ENCODE data around the gene NDUFB2.
"Not testable (repeated sequence)": the region's sequence is repeated elsewhere in the genome, so short reads cannot be mapped to it uniquely, and the experiment has no call there.

Gene NDUFB2

DNA sequence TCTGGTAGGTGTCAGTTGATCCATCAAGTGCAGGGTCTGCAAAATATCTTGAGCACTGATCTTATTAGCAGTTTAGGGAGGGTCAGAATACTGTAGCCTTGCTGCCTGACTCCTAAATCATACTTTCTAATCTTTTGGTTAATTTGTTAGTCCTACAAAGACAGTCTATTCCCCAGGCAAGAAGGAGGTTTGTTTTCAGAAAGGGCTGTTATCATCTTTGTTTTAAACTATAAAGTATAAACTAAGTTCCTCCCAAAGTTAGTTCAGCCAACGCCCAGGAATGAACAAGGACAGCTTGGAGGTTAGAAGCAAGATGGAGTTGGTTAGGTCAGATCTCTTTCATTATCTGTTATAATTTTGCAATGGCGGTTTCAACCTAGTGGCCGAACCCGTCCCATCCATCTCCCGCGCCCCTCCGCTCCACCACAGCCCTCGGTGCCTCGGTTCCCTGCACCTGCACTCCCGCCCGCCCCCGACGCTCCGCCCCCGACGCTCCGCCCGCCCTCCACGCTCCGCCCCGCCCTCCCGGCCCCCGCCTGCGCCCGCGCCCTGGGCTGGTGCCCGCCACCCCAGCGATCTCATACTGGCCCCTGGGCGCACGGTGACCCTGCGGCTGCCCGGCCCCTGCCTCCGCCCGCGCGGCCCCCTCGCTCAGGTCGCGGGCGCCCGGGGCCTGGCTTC lies 24.0 kb upstream of the NDUFB2 start, which contains the start of gene ADCK2:
ADCK2 (plus strand) TSS at position 564 of the 681 bp plus-strand sequence. CDS start 386 bp downstream, outside the sequence.
- in situ Hi-C loops (cut with HindIII; ENCODE audit: low sequenced_read_pairs): no loop called here

DNA sequence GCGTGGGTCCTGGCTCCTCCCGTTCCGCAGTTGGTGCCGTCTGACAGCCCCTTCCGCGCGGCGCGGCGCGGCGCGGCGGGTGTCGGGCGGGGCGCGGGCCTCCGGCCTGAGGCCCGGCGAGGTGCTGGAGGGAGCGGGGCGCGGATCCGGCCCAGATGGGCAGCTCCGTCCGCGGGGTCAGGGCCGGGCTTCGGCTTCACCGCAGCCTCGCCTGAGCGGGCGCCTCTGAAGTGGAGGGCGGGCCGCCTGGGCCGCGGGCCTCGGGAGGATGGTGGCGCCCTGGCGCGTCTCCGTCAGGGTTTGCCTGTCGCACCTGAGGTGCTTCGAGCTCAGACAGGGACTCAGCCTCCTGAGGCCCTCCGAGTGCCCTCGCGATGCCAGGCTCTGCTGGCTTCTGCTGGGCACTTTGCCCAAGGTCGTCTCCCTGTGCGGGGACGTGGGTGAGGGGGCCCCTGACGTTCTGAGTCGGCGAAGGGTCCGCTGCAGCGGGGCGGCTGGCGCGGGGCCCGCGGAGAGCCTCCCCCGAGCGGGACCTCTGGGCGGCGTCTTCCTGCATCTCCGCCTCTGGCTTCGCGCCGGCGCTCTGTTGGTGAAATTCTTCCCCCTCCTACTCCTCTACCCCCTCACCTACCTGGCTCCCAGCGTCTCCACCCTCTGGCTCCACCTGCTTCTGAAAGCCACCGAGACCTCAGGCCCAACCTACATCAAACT lies 23.3 kb upstream of the NDUFB2 start:
- in situ Hi-C loops (cut with HindIII; ENCODE audit: low sequenced_read_pairs): no loop called here

DNA sequence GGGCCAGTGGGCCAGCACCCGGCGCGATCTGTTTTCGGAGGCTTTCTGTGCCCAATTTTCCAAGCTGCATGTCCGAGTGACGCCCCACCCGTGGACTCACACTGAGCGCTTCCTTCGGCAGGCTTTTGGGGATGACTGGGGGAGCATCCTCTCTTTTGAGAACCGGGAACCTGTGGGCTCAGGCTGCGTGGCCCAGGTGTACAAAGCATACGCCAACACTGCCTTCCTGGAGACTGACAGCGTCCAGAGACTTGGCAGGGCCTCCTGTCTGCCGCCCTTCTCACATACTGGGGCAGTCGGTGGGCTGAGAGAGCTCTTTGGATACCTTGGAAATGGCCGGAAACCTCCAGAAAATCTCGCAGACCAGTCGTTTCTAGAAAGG lies 22.7 kb upstream of the NDUFB2 start:
- in situ Hi-C loops (cut with HindIII; ENCODE audit: low sequenced_read_pairs): no loop called here

DNA sequence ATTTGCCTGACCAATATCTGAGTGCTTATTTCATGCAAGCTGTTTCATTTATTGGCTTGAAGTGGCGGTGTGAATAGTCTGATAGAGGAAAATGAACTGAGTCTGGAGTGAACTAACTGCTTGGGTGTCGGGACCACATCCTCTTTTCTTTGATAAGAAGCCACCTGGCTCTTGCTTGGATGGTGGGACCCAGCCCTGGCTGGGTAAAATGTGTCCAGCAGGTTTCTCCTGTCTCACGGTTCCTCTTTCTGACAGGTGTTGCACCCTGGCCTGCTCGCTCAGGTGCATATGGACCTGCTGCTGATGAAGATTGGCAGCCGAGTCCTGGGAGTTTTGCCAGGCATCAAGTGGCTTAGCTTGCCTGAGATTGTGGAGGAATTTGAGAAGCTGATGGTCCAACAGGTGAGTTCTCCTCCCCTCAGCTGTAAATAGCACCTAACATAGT lies 22.1 kb upstream of the NDUFB2 start:
- in situ Hi-C loops (cut with HindIII; ENCODE audit: low sequenced_read_pairs): no loop called here

DNA sequence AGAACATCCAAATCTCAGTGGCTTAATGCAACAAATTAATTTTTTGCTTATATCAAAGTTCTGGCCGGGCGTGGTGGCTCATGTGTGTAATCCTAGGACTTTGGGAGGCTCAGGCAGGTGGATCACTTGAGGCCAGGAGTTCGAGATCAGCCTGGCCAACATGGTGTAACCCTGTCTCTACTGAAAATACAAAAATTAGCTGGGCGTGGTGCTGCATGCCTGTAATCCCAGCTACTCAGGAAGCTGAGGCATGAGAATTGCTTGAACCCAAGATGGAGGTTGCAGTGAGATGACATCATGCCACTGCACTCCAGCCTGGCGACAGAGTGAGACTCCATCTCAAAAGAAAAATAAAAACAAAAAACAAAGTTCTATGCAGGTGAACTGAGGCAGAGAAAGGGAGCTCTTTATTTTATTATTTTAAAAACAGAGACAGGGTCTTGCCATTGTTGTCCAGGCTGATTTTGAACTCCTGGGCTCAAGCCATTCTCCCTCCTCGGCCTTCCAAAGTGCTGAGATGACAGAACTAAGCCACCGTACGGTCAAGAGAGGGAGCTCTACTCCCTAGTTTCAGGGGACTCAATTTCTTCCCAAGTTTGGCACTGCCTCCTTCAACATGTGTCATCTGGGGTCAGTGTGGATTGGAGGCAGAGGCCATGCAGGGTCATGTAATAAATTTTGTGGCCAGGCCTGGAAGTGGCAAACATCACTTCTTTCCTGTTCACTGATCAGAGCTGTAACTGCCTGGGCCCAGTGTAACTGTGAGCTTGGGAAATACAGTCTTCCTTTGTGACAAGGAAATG lies 21.4 kb upstream of the NDUFB2 start:
- in situ Hi-C loops (cut with HindIII; ENCODE audit: low sequenced_read_pairs): no loop called here

DNA sequence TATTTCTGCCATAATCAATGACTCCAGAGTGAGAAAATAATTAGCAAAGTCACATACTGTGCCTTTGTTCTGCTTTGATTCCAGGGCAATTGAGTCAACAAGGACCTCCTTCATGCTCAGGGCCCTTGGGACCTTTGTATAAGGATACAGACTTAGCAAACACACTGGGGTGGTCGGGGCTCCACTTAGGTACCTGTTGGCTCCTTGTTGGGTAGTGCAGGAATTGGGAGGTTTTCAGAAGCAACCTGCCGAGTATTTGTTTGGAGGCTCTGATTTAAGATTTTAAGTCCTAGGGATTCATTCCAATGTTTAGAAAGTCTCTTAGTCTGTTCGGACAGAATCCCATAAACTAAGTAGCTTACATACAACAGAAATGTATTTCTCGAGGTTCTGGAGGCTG lies 20.8 kb upstream of the NDUFB2 start:
- in situ Hi-C loops (cut with HindIII; ENCODE audit: low sequenced_read_pairs): no loop called here

DNA sequence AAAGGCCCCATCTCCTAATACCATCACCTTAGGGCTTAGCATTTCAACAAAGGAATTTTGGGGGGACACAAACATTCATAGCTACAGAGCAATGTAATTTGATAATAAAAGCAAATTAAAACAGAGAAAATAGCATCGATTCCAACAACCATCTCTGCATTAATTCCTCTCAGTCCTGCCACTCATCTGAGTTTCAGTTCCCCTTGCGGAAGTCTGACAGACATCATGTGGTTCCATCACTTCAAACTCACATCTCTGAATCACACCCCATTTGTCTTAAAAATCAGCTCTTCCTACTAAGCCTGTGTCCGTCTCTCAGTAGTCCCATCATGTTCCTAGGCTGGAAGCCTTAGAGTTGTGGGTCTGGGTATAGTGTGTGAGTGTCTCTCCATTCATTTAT lies 20.2 kb upstream of the NDUFB2 start:
- in situ Hi-C loops (cut with HindIII; ENCODE audit: low sequenced_read_pairs): no loop called here

DNA sequence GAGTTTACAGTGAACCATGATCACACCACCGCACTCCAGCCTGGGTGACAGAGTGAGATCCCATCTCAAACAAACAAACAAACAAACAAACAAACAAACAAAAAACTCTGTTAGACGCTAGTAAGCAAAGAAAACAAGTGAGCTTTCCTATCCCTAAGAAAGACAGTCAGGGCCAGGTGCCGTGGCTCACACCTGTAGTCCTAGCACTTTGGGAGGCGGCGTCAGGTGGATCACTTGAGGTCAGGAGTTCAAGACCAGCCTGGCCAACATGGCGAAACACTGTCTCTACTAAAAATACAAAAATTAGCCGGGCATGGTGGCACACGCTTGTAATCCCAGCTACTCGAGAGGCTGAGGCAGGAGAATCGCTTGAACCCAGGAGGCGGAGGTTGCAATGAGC lies 19.6 kb upstream of the NDUFB2 start:
- in situ Hi-C loops (cut with HindIII; ENCODE audit: low sequenced_read_pairs): not testable (repeated sequence)

DNA sequence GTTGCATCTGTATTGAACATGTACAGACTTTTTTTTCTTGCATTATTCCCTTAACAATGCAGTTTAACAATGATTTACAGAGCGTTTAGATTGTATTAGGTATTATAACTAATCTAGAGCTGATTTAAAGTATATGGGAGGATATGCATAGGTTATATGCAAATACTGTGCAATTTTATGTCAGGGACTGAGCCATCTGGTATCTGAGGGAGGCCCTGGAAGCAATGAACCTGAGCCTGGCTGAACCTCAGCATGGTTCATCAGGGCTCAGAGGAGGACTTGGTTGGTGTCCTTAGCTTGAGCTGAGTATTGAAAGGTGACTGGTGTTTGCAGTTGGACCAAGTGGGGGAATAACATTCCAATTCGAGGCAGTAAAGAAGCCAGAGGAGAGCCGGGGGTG lies 19.0 kb upstream of the NDUFB2 start:
- in situ Hi-C loops (cut with HindIII; ENCODE audit: low sequenced_read_pairs): no loop called here

DNA sequence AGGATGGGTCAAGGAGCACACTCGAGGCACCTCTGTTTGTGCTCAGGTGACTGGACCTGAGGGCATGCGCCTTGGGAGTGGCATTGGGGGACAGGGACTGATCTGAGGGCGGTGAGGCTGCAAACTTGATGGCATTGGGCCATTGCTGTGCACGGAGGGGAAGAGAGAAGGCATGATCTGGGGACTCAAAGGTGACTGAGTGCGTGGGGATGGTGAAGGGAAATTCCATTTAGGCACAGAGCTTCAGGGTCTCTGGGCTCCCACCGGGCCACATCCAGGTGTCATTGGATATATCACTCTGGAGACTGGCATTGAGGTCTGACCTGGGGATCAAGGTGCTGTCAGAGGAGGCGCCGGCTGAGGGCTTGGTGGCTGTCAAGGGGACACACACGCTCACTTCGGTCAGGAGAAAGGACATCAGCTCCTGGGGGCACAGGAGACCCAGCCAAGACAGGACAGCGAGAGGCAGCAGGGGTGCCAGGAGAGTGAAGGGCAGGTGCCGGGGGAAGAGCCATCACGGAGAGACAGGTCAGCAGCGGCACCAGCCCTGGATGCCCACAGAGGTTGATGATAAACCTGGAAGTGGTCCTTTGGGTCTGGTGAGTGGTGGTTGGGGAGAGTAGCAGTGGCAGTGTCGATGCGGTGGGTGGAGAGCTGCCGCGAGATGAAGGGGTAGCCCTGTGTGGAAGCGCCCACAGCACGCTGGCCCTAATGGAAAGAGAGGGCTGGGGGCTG lies 18.3 kb upstream of the NDUFB2 start:
- in situ Hi-C loops (cut with HindIII; ENCODE audit: low sequenced_read_pairs): no loop called here

DNA sequence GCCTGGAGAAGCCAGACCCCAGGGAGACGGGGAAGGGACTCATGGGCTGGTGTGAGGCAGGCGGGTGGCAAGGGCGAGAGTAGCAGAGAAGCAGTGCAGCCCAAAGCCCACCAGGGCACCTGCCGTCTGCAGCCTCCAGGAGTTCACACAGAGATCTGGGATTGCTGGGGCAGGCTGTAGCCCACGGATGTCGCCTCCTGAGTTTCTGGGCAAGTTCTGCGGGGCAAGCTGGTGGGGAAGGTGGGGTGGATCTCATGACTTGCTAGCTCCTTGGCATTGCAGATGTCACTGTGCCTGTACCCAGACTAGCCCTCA lies 17.7 kb upstream of the NDUFB2 start:
- in situ Hi-C loops (cut with HindIII; ENCODE audit: low sequenced_read_pairs): no loop called here

DNA sequence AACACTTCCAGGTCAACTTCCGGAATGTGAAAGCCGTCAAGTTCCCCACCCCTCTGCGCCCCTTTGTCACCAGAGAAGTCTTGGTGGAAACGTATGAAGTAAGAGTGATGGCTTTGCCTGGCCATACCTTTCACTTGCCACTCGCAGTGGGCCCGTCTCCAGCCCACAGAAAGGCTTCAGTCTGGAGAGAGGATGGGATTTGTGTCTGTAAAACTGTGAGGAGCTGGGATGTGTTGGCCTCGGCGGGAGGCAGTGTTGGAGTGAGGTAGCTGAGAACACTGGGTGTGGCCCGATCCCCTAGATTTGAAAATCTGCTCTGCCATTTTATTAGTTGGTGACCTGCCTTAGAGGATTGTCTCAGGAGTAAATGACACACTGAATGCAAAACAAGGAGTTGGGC lies 17.3 kb upstream of the NDUFB2 start:
- in situ Hi-C loops (cut with HindIII; ENCODE audit: low sequenced_read_pairs): no loop called here

DNA sequence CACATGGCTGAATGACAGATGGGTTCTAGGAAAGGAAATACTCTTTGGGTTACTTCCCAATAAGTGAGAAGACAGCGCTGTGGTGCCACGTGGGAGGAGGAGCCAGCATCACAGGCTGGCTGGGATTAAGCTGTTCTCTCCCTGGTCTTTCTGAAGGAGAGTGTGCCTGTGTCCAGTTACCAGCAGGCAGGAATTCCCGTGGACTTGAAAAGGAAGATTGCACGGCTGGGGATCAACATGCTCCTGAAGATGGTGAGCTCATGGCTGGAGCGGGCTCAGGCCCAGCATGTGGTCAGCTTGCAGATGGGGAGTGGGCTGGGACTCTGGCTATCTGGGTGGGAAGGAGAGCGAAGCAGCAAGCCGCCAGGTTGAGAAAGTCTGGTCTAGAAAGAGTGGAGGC lies 15.6 kb upstream of the NDUFB2 start:
- in situ Hi-C loops (cut with HindIII; ENCODE audit: low sequenced_read_pairs): no loop called here

DNA sequence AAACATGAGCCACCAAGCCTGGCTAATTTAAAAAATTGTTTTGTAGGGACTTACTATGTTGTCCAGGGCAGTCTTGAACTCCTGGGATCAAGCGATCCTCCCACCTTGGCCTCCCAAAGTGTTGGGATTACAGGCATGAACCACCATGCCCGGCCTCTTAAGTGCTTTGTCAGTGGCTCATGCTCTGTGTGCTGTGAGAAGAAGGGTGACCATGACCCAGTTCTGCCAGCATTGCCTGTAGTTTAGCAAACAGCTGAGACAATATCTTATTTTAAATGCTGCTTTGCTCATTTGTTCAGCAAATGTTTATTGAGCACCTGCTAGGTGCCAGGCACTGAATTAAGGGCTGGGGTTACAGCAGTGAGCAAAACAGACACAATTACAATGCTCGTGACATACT lies 14.7 kb upstream of the NDUFB2 start:
- in situ Hi-C loops (cut with HindIII; ENCODE audit: low sequenced_read_pairs): no loop called here

DNA sequence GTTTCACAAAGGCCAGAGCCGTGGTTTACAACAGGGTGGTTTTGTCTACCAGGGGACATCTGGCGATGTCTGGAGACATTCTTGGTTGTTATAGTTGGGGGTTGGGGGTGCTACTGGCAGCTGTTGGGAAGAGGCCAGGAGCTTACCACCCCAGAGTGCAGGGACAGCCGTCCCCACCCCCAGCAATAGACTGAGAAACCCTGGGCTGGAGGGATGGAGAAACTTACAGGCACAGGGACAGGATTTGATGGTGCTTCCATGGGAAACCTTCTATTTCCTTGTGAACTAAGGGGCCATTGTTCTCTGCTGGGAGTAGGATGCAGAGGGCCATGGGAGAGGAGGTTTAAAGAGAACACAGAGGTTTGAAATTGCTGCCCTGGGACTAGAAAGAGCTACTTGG lies 12.9 kb upstream of the NDUFB2 start:
- in situ Hi-C loops (cut with HindIII; ENCODE audit: low sequenced_read_pairs): no loop called here

DNA sequence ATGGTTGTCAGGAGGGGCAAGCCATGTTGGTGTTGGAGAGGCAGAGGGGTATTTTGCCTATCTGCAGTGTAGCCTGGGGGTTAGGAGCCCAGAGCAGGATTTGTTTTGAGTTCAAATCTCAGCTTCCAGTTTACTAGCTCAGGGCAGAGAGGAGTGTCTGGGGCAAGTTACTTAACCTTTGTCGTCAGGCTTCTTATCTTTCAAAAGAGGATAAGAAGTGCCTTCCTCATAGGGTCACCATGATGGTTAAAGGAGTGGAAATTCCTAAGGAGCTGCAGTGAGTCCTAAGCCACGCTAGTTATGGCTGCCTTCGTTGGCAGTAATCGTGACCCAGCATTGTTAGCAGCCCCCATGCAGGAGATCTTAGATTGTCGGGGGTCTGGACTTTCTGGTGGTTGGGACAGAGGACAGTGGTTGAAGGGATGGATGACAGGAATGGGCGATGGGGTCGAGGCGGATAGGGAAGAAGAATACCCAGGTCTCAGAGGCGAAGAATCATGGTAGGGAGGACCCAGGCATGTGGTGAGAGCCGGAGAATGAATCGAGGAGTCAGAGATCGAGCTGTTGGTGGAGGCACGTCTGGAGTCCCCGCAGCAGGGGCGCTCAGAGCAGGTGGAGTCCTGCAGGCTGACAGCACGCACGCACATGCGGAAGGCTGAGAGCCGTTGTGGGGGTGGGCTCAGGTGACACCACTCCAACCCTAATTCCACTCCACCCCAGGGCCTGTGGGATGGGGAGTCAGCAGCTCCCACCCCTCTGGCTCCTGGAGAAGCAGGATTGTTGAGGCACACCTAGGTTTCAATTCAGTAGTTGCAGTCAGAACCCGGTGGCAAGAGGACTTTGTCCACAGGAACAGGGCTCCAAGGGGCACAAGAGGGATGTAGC lies 12.2 kb upstream of the NDUFB2 start:
- in situ Hi-C loops (cut with HindIII; ENCODE audit: low sequenced_read_pairs): no loop called here

DNA sequence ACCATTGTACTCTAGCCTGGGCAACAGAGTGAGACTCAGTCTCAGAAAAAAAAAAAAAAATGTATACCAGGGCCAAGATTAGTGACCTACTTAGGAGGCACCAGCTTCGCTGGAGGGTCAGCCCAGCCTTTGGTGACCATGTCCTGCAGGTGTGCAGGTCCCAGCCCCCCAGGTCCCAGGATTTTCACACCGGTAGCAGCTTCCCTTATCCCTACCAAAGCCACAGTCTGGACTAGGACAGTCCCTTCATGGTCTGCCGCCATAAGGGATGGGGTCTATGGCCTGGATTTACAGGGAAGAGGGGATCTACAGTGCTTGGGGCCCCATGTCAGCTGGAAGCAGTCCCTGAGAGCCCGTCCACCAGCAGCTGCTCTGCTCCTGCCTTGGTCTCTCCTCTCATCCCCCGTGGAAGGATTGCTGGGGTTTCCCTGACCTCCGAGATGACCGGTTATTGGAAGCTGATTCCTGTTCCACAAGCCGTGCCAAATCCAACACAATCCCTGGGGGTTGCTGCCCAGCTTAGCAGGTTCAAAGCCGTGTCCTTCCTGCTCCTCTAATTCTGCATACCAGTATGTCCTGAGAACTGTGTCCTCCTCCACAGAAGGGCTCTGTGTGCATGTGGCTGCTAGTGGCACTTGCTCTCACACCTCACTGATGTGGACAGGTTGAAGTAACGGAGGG lies 11.0 kb upstream of the NDUFB2 start:
- in situ Hi-C loops (cut with HindIII; ENCODE audit: low sequenced_read_pairs): no loop called here

DNA sequence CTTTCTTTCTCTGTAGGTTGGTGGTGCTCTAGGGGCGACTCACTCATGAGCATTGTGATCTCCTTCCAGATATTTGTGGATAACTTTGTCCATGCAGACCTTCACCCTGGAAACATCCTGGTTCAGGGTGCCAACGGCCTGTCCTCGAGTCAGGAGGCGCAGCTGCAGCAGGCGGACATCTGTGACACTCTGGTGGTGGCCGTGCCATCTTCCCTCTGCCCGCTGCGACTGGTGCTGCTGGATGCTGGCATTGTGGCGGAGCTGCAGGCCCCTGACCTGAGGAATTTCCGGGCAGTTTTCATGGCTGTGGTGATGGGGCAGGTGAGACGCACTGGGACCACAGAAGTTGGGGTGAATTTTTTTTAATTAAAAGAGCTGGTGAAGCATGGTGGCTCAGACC lies 9.6 kb upstream of the NDUFB2 start:
- in situ Hi-C loops (cut with HindIII; ENCODE audit: low sequenced_read_pairs): no loop called here

DNA sequence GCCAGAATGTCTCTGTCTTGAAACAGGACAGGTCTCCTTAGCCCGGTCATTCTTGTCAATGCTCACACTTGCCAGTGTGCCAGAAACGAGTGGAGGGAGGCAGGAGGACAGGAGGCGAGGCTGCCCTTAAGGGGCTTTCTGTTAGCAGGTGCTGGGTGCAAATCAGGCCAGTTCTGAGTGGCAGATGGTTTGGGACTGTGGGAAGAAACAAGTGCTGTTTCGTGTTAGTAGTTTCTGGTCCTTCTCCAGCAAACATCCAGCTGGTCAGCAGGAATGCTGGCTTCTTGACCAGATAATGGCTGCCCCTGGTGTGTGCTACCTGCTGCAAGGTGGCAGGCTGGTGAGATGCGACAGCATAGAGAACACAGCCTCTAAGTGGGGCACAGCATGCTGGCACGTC lies 8.2 kb upstream of the NDUFB2 start:
- in situ Hi-C loops (cut with HindIII; ENCODE audit: low sequenced_read_pairs): no loop called here
